Pulmonary artery endothelial cell (primary cell): ENCODE measurements around the gene ALDH5A1. TPM values are rescaled to one million over a fixed set of nuclear protein-coding genes. Genes with fewer than 3 reads are reported as not detected.

Experiments used
- DNase-seq: peaks from one replicate; pipeline ENCODE4 v3.0.0-alpha.2; 2011; ENCODE audit warnings: low read depth, low spot score
- total RNA-seq: library from RNA; depleted of rRNA; stranded (reverse); fragments of >200 nt; gene quantifications from 2 replicates; pipeline ENCODE4 v1.2.3, GENCODE V29; 2014

Gene ALDH5A1
- total RNA-seq: 0.33 and 0.53 TPM in 2 replicates

GRCh38 chr6:24494821-24495795 is at the start of gene ALDH5A1:
ALDH5A1 (plus strand) TSS chr6:24494969; CDS start chr6:24494997, 28 bp downstream.
- peak; percentile 11 for DNase-seq

DNA sequence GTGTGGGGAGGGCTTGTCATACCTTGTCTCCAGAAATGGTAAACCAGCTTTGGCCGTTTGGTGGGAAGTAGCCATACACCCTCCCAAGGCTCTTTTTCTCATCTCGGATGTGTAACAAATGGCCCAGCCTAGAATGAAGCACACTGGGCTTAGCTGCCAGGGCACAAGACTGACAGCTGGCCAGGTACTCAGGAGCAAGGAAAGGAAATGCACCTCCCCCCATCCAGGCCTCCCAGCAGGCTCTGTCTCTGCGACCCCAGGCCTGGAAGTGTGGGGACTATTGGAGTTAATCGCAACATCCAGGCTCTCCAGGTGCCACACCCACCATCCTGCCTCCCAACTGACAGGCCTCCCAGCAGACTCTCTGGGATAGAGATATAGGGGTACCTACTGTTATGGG is 49.1 kb upstream of the ALDH5A1 start:
- no peak for DNase-seq

DNA sequence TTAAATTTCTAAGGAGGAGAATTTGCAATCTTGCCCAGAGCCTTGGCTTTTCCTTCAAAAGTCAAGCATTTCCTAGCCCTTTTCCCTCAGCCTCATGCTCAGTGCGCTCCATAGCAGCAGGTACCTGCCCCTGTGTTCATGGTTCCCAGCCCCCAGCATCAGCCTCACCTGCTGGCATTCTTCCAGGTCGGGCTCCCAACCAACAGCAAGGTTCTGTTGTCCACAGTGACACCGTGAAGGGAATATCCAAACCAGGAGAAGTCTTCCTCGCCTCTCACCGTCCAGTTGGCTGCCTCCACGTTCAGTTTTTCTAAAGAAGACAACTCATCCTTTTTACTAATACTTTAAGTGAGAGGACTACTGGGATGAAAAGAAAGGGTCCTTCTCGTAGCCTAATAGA is 48.1 kb upstream of the ALDH5A1 start:
- no peak for DNase-seq

GRCh38 chr6:24448396-24448795 is 46.4 kb upstream of the ALDH5A1 start:
- no peak for DNase-seq

- DNase-seq: no peak
These were observed 45.8 kb upstream of the ALDH5A1 start for GRCh38 chr6:24448828-24449525.

GRCh38 chr6:24451581-24452388 is 43.0 kb upstream of the ALDH5A1 start:
- DNase-seq: no peak

GRCh38 chr6:24453921-24454320 is 40.8 kb upstream of the ALDH5A1 start:
- no peak for DNase-seq

DNA sequence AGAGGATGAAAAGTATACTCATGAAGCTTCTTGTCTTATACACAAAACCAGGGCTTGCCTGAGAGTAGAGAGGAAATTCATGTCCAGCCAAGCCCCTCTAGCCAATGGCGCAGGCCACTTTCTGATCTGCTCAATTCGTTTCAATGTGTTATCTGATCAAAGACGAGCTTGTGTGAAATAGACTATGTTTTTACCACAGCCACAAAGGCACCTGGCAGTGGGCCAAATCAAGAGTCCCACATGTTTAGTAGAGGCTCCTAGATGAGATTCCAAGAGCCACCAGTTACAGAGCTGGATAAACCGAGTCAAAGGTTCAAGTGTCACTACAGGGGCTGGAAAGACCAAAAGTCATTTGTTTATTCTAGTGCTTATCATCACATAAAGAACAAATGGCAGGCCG is 40.3 kb upstream of the ALDH5A1 start:
- no peak for DNase-seq

DNA sequence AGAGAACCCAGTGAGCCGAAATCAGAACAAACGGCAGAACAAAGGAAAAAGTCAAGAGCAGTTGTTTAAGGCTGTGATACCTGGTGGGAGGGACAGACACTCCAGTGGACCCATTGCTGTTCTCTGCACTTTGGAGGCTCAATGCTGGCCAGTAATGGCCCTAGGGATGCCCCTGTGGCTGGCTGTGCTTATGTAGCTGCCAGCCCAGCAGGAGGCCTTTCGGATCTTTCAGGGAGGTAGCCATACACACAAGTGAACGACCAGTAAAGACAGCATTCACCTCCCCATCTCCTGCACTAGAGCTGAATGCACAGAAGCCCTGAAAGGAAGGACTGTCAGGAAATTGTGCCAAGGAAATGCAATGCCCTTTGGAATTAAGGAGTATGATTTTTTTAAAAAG is 39.7 kb upstream of the ALDH5A1 start:
- no peak for DNase-seq

DNA sequence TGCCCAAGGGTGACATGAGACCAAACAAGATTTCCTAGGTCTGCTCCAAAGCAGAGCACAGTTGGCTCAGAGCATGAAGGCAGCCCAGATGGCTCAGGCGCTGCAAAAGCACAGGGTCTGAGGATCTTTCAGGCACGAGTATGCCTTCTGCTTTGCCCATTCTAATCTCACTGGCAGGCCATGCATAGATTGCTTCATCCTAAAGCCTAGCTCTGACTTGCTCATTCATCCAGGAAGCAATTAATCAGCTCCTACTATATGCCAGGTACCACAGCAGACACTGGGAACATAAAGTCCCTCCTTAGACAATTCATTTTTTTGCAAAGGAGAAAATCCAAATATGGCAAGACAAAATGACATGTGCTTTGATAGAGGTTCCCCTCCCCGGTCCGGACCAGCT is 36.6 kb upstream of the ALDH5A1 start:
- DNase-seq: no peak

GRCh38 chr6:24458941-24459340 is 35.8 kb upstream of the ALDH5A1 start:
- DNase-seq: no peak

GRCh38 chr6:24460966-24461365 is 33.8 kb upstream of the ALDH5A1 start:
- no peak for DNase-seq

DNA sequence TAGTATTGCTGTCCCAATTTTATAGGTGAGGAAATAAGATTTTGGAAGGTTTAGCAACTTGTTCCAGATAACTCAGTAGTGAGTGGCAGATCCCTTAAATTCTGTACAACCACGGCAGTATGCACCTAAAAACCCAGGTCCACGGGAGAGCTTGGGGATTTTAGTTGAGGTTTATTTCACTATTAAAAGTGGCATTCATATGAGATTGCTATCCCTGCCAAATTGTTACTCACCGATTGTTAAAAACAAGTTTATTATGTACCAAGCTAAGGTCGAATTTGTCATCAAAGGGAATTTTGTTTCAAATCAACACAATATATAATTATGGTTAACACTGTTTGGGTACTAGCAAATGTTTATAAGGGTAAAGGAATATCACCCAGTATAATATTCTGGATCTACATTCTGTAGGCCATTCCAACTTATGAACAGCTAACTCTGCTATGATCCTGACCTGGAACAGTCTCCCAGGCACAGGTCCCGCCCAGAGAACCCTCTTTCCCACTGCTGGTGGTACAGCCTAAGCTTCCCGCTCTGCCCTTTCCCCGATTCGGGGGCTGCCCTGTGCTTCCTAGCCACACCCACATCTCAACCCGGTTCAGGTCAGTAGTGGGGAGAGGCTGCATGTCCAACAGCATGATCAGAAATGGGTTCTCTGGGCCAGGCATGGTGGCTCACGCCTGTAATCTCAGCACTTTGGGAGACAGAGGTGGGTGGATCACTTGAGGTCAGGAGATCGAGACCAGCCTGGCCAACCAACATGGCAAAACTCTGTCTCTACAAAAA is 30.3 kb upstream of the ALDH5A1 start:
- no peak for DNase-seq

DNA sequence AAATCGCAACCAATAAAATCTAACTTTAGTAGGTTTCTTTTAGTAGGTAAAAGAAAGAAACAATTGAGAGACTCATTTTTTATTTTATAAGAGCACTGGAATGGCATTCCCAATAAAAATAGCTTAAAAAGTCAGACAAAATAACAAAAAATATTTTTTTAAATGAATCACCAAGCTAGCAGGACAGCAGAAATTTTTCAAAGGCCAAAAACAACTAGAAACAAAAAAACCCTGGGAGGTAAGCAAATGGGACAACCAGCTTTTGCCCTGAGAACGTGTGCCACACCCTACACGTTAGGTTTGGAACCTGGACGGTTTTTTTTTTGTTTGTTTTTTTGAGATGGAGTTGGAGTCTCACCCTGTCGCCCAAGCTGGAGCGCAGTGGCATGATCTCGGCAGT is 25.0 kb upstream of the ALDH5A1 start:
- DNase-seq: no peak

- DNase-seq: no peak
These were observed 22.6 kb upstream of the ALDH5A1 start for GRCh38 chr6:24472181-24472580.

GRCh38 chr6:24476631-24477030 is 18.1 kb upstream of the ALDH5A1 start:
- DNase-seq: no peak

- DNase-seq: no peak
These were observed 17.7 kb upstream of the ALDH5A1 start for GRCh38 chr6:24477070-24477469.

DNA sequence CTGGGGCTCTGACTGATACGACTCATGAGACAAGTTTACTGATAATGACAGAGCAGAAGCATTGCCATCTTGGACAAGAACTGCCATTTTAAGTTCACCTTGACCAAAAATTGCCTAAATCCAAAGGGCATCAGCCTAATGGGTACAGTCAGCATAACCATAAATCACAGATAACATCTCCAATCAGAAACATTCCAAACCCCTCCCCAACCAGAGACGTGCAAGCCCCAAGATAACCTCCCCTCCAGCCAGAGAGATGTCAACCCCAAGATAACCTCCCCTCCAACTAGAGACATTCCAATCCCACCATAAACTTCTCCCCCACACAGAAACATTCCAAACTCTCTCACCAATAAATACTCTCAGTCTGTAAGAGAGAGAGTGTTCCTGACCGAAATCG is 15.9 kb upstream of the ALDH5A1 start:
- no peak for DNase-seq

- no peak for DNase-seq
These were observed 14.1 kb upstream of the ALDH5A1 start for GRCh38 chr6:24480705-24481104.

DNA sequence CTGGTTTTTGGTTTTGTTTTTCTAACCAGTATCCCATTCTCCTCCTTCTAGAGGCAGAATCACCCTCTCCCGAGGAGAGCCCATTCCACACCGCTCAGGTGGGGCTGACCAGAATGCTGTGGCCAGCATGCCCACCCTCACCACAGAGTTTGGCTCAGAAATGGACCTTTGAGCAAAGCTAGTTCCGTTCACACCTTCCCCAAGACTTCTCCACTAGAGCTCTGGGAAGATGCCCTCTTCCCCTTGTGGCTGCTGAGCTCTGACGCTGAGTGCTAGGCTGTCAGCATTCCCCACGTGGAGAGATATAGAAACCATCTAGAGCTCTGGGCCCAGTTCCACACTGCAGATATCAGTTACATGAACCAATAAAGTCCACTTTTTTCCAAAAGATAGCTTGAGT is 13.3 kb upstream of the ALDH5A1 start:
- DNase-seq: no peak
